NCI-H345 treated with DMSO at 0.1 percent for 48 hours (cell line): ENCODE results near the gene SRMS.
A peak's percentile ranks its signal among the peaks of the same experiment; 100 is the strongest.
"Not testable (repeated sequence)": the region's sequence is repeated elsewhere in the genome, so short reads cannot be mapped to it uniquely, and the experiment has no call there.

Experiments
- DNase-seq: peaks from one replicate; lab custom pipeline; 2025; ENCODE audit not compliant: unreplicated experiment; lab: John Stamatoyannopoulos, UW

Gene SRMS

GRCh38 chr20:63579017-63579694 is 31.6 kb upstream of the SRMS start:
- DNase-seq: no peak

DNA sequence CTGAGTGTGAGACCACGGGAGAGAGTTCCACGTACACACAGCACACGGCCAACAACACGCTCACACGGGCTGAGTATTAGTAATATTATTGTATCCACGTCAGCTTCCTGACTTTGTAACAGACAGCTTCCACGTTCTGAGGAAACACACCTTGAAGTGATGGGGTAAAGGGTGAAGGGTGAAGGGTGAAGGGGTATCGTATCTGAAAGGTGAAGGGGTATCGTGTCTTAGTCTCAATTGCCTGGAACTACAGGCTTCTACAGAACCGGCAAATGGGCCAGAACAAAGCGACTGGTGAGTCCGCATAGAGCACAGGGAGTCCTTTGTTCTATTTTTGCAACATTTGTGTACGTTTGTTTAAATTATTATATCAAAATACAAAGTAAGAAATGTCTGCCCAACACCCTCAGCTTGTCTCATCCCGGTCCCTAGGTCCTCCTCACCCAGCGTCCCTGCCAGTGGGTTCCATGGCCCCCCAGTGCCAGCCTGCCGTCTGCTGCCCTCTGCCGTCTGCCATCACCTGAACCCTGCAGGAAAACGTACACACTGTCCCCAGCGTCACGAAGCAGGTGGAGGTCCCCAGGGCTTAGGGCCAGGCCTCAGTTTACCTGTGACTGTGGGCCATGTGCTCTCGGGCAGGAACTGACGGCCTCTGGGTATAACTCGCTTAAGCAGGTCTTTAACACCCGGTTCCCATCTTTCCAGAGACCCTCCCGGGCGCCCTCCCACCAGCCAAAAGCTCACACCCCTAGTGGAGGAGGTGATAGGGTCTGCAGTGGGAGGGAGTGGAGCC is 30.9 kb upstream of the SRMS start:
- no peak for DNase-seq

DNA sequence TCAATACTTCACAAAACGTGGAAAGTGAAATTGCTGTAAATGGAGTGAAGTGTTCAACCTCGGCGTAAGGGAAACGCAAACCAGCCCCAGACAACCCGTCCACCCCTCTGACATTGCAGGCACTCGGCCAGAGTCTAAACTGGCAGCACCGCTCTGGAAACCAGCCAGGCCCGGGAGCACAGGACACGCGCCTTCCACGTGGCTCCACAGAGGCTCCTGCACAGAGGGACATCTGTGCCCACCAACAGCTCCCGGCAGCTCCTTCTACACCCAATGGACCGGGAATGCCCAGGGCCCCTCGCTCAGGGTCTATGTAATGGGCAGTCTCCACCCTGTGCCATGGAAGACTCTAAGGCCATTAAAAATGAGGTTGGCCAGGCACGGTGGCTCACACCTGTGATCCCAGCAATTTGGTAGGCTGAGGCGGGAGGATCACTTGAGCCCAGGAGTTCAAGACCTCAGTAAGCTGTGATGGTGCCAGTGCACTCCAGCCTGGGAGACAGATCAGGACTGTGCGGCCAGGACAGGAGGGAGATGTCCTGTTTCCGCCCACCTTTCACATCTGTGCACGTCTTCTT is 29.9 kb upstream of the SRMS start:
- no peak for DNase-seq

DNA sequence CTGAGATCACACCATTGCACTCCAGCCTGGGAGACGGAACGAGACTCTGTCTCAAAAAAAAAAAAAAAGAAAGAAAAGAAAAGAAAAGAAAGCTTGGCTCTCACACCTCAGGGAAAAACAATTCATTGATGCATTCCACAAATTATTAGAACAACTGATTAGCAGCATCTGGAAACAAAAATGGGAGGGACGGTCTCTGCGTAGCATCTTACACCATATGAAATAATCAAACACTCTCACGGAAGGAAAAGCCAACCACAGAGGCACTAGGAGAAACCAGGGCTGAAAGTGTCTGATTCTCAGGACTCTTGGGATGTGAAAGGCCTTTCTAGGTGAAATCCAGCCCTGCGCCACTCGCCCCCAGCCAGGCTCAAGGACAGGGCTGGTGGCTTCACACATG is 28.8 kb upstream of the SRMS start:
- DNase-seq: no peak

GRCh38 chr20:63574829-63575743 is 27.5 kb upstream of the SRMS start:
- DNase-seq: no peak

DNA sequence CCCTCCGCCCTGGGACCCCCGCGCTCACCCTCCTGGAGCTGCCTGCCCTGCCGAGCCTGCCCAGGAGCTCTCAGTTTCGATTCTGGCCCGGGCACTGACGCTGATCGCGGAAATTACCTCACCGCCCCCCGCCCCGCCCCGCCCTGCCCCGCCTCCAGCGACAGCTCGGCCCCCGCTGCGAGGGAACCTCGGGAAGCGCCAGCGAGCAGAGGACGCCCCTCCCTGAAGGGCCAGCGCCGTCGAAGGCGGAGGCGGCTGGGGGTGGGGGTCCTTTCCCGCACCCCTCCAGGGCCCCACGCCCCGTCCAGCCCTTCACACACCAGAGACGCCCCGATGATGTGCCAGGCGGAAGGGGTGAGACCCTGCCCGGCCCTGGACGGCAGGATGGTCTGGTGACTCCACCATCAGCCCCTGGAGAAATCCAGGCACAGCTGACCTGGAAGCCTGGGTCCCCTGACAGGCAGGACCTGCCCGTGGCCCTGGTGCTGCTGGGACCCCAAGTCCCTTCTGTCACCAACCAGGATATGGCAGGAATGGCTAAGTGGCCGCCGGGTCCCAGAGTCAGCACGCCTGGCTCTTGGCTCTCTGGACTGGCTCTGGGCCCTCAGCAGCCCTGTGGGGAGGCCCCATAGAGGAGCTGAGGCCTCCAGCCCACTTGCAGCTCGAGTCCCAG is 26.7 kb upstream of the SRMS start, which contains the start of gene HELZ2:
Gene HELZ2 (minus strand): TSS at position 84 of the 673 bp plus-strand sequence. CDS start 1,854 bp downstream, outside the sequence.
- peak; percentile 36 for DNase-seq

- no peak for DNase-seq
Observed at GRCh38 chr20:63573647-63574131, 26.1 kb upstream of the SRMS start.

DNA sequence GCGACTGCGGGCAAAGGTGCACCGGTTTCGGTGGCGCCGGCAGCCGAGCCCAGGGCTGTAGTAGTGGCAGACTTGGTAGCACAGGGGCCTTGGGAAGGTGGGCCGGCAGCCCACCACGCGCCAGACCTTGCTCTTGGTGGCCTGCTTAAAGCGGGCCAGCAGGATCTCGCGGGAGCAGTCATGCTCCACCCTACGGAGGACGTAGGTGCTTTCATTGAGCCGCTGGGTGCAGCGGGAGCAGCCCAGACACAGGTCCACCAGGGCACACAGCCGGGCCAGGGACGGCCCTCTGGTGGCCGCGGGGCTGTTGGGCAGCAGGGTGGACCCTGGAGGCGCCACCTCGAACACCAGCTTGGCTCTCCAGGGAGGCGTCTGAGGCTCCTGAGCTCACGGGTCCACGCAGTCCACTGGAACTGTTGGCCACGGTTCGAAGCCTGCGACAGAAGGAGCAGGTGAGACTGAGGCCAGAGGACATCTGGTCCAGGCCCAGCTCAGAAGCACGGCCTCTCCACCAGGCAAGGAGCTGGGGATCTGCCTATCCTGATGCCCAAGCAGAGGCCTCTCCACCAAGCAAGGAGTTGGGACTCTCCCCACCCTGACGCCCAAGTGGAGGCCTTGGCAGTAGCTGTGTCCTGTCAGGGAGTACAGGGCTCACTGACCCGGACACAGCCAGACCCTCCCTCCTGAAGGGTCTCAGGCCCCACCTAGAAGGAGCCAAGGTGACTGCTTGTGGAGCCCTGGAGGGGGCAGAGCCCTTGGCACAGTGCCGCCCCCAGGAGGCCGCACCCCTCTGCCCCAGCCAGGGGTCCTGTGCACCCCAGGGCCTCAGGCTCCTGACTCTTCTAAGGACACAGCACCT is 25.5 kb upstream of the SRMS start:
- DNase-seq: no peak

DNA sequence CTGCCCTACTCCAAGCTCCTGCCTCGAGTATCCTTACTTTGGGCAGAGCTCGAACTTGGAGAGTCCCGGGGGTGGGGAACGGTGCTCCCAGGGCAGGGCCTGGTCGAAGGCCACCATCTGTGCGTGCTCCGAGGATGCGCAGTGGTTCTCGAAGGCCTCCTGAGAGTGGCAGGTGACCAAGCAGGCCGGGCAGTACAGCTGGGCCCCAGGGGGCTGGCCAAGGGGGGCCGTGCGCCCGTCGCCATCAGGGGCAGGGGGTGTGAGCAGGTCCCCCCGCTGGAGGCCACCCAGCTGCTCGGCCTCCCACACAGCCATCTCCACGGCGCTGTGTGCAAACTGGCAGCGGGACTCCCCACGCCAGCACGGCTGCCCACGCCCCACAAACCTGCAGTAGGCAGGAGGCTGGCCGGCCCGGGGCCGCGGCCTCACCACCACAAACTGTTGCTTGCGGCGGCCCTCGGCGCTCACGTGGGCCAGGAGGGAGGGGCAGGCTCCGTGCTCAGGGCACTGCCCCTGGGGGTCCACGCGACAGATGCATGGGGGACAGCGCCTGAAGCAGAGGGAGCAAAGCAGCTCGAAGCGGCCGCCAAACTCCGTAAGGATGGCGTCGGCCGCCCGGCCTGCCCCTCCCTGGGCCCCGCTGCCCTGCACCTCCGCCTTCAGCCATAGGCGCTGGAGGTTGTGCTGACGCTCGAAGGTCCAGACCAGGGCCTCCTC is 24.7 kb upstream of the SRMS start:
- no peak for DNase-seq

DNA sequence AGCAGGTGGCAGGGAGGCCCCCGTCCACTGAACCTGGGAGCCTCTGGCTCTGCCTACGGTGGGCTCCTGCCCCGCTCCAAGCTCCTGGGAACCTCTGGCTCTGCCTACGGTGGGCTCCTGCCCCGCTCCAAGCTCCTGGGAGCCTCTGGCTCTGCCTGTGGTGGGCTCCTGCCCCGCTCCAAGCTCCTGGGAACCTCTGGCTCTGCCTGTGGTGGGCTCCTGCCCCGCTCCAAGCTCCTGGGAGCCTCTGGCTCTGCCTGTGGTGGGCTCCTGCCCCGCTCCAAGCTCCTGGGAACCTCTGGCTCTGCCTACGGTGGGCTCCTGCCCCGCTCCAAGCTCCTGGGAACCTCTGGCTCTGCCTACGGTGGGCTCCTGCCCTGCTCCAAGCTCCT is 23.5 kb upstream of the SRMS start:
- not testable (repeated sequence) for DNase-seq

- no peak for DNase-seq
Observed at GRCh38 chr20:63570281-63571086, 22.9 kb upstream of the SRMS start.

DNA sequence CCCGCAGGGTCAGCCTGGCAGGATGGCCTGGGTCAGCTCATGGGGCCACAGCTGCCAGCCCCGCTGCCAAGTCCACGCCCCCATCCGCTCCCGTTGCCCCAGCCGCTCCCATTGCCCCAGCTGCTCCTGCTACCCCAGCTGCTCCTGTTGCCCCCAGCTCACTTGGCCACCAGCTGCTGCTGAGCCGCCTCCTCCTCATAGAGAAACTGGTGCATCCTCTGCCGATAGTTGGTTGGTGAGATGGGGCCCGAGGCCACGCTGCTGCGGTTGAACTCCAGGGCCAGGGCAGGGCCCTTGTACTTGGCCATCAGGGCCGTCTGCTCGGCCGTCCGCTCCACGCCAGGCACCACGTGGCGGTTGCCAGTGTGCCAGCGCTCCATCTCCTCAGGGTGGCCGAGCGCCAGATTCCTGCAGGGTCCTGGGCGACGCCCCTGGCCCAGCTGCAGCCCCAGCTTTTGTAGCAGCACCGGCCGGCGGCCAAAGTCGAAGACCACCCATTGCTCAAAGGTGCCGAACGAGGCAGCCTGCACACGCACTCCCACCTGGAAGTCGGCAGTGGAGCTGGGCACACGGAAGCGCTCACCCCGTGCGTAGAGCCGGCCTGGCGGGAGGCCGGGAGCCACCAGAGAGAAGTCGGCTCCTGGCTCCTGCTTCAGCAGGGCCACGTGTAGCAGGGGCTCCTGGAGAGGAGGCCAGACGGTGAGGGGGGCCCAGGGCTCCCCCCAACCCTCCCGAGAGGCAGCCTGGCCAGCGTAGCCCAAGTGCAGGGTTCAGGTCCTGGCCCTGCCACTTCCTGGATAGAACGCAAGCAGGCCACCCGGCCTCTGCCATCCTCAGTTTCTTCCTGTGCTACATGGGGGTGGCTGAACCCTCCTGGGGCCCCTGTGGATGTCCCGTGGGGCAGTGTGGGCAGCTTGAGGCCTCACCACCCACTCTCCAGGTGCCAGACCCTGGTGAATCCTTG is 21.7 kb upstream of the SRMS start:
- no peak for DNase-seq

GRCh38 chr20:63568170-63568981 is 20.8 kb upstream of the SRMS start:
- no peak for DNase-seq

DNA sequence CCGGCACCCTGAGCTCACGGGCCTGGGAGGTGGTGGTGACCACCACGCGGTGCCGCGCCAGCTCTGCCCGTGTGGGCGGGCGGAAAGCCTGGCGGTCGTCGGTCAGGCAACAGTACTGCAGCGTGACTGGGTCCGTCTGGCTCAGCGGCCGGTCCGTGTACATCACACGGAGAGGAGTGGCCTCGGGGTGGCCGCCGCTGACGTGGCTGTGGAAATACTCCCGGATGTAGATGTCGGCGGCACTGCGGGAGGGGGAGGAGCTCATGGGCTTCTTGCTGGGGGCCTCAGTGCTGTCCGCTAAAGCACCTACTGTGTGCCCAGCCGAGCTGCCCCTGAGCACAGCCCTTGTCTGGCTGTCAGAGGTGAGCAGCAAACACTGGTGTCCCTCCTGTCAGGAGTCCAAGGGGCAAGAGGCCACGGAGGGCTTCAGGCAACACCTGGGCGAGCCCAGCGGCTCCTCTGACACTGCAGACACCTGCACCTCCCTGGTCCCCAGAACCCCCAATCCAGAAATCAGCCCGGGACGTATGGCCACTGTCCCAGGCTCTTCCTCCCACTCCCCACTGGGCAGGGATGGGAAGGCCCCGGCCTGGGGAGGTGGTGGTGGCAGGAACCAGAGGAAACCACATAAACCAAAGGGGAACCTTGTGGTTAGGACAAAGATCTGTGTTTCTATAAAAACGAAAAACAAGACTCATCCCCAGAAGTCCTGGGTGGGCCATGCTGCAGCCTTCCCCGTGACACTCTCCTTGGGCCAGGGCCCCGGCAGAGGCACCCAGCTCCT is 20.0 kb upstream of the SRMS start:
- no peak for DNase-seq

DNA sequence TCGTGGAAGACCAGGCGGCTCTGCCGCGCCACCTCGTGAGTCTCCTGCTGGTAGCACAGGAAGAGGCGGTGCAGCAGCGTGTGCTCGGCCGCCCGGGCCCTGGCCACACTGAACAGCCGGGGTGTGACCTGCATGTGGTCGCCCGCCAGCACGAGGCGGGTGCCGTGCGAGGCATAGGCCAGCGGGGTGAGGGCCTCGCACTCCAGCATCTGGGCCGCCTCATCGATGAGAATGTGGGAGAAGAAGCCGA is 19.5 kb upstream of the SRMS start:
- no peak for DNase-seq
